ENCODE results near the gene MARCHF9. TPM values are rescaled to one million over a fixed set of nuclear protein-coding genes. Genes with fewer than 3 reads are reported as not detected.

MARCHF9 gene
- polyA plus RNA-seq, 1 of the 3 experiments (the other 2 are of a cell fraction), result 24.2 TPM

- TF ChIP-seq CTCF (IDR thresholded peaks at IDR 0.05) (peak; percentile 53), TEAD4 (IDR thresholded peaks at IDR 0.05; ENCODE audit: borderline replicate concordance, insufficient read depth) (no peak), MAX (IDR thresholded peaks at IDR 0.05; ENCODE audit: low read depth) (no peak), RCOR1 (IDR thresholded peaks at IDR 0.05; ENCODE audit: low read length) (no peak), NFIC (IDR thresholded peaks at IDR 0.05; ENCODE audit: borderline replicate concordance) (no peak), REST (IDR thresholded peaks at IDR 0.05; ENCODE audit: low read depth, low read length) (no peak)
These were observed 18.8 kb upstream of the MARCHF9 start (continued) for GRCh38 chr12:57735952-57736740.

- no peaks in the 10 kb centered on the region for H4K20me1 ChIP-seq (ENCODE audit: insufficient read depth)
- peak overlapping the region in 1 of 2 experiments; percentile 68; a peak in 2 of 4 replicates for H3K4me3 ChIP-seq (ENCODE audit: low read depth in 2 of 2, low read length in 1 of 2)
- H3K79me2 ChIP-seq (ENCODE audit: insufficient read depth), result no peaks in the 10 kb centered on the region
- peak overlapping the region; percentile 87 for H3K4me2 ChIP-seq
- peaks cover 0 to 29% of the 10 kb centered on the region in 2 experiments; a peak in 2 of 4 replicates for H3K4me1 ChIP-seq (ENCODE audit: control insufficient read depth in 1 of 2, insufficient read depth in 2 of 2, low read depth in 1 of 2, low read length in 1 of 2)
- peaks cover 0 to 4% of the 10 kb centered on the region in 2 experiments for H3K36me3 ChIP-seq (replicated peaks in 1 of 2; ENCODE audit: control insufficient read depth in 1 of 2, insufficient read depth in 2 of 2, low read length in 1 of 2)
- DNase-seq, result no peak
- ChIA-PET CTCF (interaction anchor here (0.7 to 7.1 kb wide), 17 partner anchors 8 to 167 kb away, joined by 3 to 133 read pairs (median 7); partner anchors contain the start of genes B4GALNT1, CDK4, CYP27B1 and TSPAN31), POLR2A (interaction anchor here (1.2 to 2.9 kb wide), 3 partner anchors 8 to 15 kb away, joined by 3 to 21 read pairs (median 17); partner anchors contain the start of genes CDK4 and TSPAN31)
- H2AFZ ChIP-seq (ENCODE audit: low read depth), result no peak overlapping the region
- H3F3A ChIP-seq (replicated peaks; ENCODE audit: insufficient read depth), result peaks cover 18% of the 10 kb centered on the region
- no peak overlapping the region for H3K9ac ChIP-seq
- no peaks in the 10 kb centered on the region for H3K9me2 ChIP-seq
- 66% methylated on average over 30 of the region's 31 CpGs for WGBS (ENCODE audit: low lambda C conversion rate)
- no peaks in the 10 kb centered on the region for H3K9me3 ChIP-seq
- no peak overlapping the region for H3K27ac ChIP-seq (ENCODE audit: low read depth in 2 of 2, low read length in 1 of 2)
- H3K27me3 ChIP-seq (ENCODE audit: insufficient read depth), result no peaks in the 10 kb centered on the region
- TF ChIP-seq CTCF (IDR thresholded peaks at IDR 0.05), result no peak
- no peak for TF ChIP-seq ZBTB33 (IDR thresholded peaks at IDR 0.05; ENCODE audit: borderline replicate concordance, low read depth)
- TF ChIP-seq FOSL2 (IDR thresholded peaks at IDR 0.05; ENCODE audit: borderline replicate concordance, low read depth), result no peak
- no peak for TF ChIP-seq NRF1 (IDR thresholded peaks at IDR 0.05; ENCODE audit: low read depth, low read length)
- no peak for TF ChIP-seq PBX3 (IDR thresholded peaks at IDR 0.05)
- no peak for TF ChIP-seq TAF1 (IDR thresholded peaks at IDR 0.05; ENCODE audit: borderline replicate concordance, low read depth, low read length)
- no peak for TF ChIP-seq TCF12 (IDR thresholded peaks at IDR 0.05)
- no peak for TF ChIP-seq YY1 (IDR thresholded peaks at IDR 0.05; ENCODE audit: low read depth)
- no peak for TF ChIP-seq EZH2phosphoT487 (IDR thresholded peaks at IDR 0.05; ENCODE audit: borderline replicate concordance, low read depth)
- TF ChIP-seq GATA2 (CRISPR knock-in tag; IDR thresholded peaks at IDR 0.05), result no peak
- no peak for TF ChIP-seq MEF2A (IDR thresholded peaks at IDR 0.05; ENCODE audit: borderline replicate concordance, low read depth)
- TF ChIP-seq NFIC (IDR thresholded peaks at IDR 0.05; ENCODE audit: borderline replicate concordance), result no peak
These were observed 18.0 kb upstream of the MARCHF9 start for GRCh38 chr12:57736741-57737466.

All from SK-N-SH (cell line).